SK-N-SH treated with all-trans-retinoic acid at 6 μM for 48 hours (cell line): ENCODE results near the gene RALGPS1.

Source experiments
- BACH2 ChIP-seq: fragments of 250-450 bp; sonication (Bioruptor Pico); IDR thresholded peaks from 2 replicates; pipeline ENCODE4 v1.9.0; 2021; ENCODE audit warnings: mild to moderate bottlenecking, borderline replicate concordance
- CREB5 ChIP-seq: fragments of 250-450 bp; sonication (Bioruptor Pico); IDR thresholded peaks from 2 replicates; pipeline ENCODE4 v1.5.1; 2020; ENCODE audit warnings: low read depth, mild to moderate bottlenecking, moderate library complexity
- CSRNP3 ChIP-seq: fragments of 250-450 bp; sonication (Bioruptor Pico); IDR thresholded peaks from 2 replicates; pipeline ENCODE4 v1.5.1; 2021; ENCODE audit warnings: mild to moderate bottlenecking, moderate library complexity
- ESRRG ChIP-seq: fragments of 250-450 bp; sonication (Bioruptor Pico); IDR thresholded peaks from 2 replicates; pipeline ENCODE4 v1.6.1; 2021; ENCODE audit warnings: mild to moderate bottlenecking
- GLIS3 ChIP-seq: fragments of 250-450 bp; sonication (Bioruptor Pico); IDR thresholded peaks from 2 replicates; pipeline ENCODE4 v1.5.0; 2020; ENCODE audit warnings: mild to moderate bottlenecking, moderate library complexity
- PATZ1 ChIP-seq: fragments of 250-450 bp; sonication (Bioruptor Pico); IDR thresholded peaks from 2 replicates; pipeline ENCODE4 v1.8.0; 2020; ENCODE audit warnings: mild to moderate bottlenecking, moderate library complexity, borderline replicate concordance
- RARB ChIP-seq: fragments of 250-450 bp; sonication (Bioruptor Pico); IDR thresholded peaks from 2 replicates; pipeline ENCODE4 v1.8.0; 2021; ENCODE audit warnings: mild to moderate bottlenecking, moderate library complexity
- SNAI2 ChIP-seq: fragments of 250-450 bp; sonication (Bioruptor Pico); IDR thresholded peaks from 2 replicates; pipeline ENCODE4 v1.5.0; 2020; ENCODE audit warnings: mild to moderate bottlenecking, moderate library complexity
- TCF4 ChIP-seq: fragments of 250-450 bp; sonication (Bioruptor Pico); IDR thresholded peaks from 2 replicates; pipeline ENCODE4 v1.8.0; 2021; ENCODE audit warnings: mild to moderate bottlenecking, moderate library complexity, borderline replicate concordance
- TSHZ2 ChIP-seq: fragments of 250-450 bp; sonication (Bioruptor Pico); IDR thresholded peaks from 2 replicates; pipeline ENCODE4 v1.5.0; 2020; ENCODE audit warnings: mild to moderate bottlenecking, moderate library complexity
- ZFP3 ChIP-seq: fragments of 250-450 bp; sonication (Bioruptor Pico); IDR thresholded peaks from 2 replicates; pipeline ENCODE4 v1.5.0; 2020; ENCODE audit warnings: mild to moderate bottlenecking, moderate library complexity
- ZFP30 ChIP-seq: fragments of 450-650 bp; formaldehyde crosslinking; IDR thresholded peaks from 2 replicates; pipeline ENCODE4 v1.5.0; 2022; ENCODE audit warnings: mild to moderate bottlenecking, moderate library complexity
- ZNF565 ChIP-seq: fragments of 450-650 bp; formaldehyde crosslinking; conservative IDR thresholded peaks from 2 replicates; pipeline ENCODE4 v1.5.0; 2020; ENCODE audit warnings: low read depth, mild to moderate bottlenecking, moderate library complexity

- TF ChIP-seq RARB (CRISPR knock-in tag) = no peak
- no peak for TF ChIP-seq SNAI2 (CRISPR knock-in tag)
- no peak for TF ChIP-seq PATZ1
- no peak for TF ChIP-seq TSHZ2 (CRISPR knock-in tag)
- no peak for TF ChIP-seq CREB5 (CRISPR knock-in tag)
- TF ChIP-seq BACH2 (CRISPR knock-in tag) = no peak
- TF ChIP-seq CSRNP3 (CRISPR knock-in tag) = no peak
- TF ChIP-seq GLIS3 = no peak
- no peak for TF ChIP-seq ZFP3 (CRISPR knock-in tag)
- no peak for TF ChIP-seq ESRRG (CRISPR knock-in tag)
- no peak for TF ChIP-seq ZFP30 (CRISPR knock-in tag)
- no peak for TF ChIP-seq ZNF565 (CRISPR knock-in tag)
- TF ChIP-seq TCF4 (CRISPR knock-in tag) = no peak
These were observed 246.6 kb downstream of the RALGPS1 start for GRCh38 chr9:127161081-127161624.
